GM21723 (cell line): ENCODE data around the gene CCDC102A.
"Not testable (repeated sequence)": the region's sequence is repeated elsewhere in the genome, so short reads cannot be mapped to it uniquely, and the experiment has no call there.

Experiments
- ATAC-seq: cut with Tn5 transposase; IDR thresholded peaks from one replicate; pipeline ENCODE4 v1.9.1; 2021; ENCODE audit warnings: mild to moderate bottlenecking, moderate library complexity; ENCODE audit not compliant: unreplicated experiment

CCDC102A gene

DNA sequence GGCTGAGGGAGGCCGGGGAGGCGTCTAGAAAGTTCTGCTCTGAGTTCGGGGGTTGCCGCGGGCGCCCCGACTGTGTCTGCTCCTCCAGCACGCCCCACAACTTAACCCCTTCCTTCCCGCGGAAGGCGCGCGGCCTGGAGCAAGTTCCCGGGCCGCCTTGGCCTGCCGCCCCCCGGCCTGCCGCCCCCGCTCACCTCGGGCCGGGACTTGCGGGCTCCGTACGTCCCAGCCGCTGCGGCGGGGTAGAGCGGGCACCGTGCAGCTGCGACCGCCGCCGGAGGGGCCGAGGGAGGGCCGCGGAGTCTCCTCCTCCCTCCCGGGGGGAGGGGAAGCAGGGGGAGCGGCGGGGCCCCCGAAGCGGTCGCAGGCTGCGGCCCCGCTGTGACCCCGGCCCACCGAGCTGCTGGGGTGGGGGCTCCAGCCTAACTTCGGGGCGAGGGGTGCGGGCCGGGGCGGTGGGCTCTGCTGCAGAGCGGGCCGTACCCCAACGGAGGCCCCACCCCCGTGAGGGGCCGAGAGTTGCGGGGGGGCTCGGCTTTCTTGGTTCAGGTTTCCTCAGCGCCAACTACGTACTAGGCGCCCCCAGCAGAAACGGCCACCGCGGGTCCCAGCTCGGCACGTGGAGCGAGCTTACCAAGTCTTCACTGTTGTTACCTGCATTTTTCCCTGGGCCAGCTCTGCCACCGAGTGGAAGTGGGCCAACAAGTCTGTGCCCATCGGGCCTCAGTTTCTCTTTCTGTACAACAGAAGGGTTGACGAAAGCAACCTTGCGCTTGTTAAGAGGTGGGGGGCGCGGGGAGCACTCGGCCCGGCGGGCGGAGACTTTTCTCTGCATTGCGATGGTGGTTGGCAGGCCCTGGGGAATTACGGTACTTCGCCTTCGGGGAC, at the start of gene CCDC102A:
TSS of gene CCDC102A (minus strand) at position 266 of the 888 bp plus-strand sequence. CDS start 7,394 bp downstream, outside the sequence.
- peak; percentile 28 for ATAC-seq

GRCh38 chr16:57585051-57585687, 48.8 kb upstream of the CCDC102A start:
- ATAC-seq, result no peak

DNA sequence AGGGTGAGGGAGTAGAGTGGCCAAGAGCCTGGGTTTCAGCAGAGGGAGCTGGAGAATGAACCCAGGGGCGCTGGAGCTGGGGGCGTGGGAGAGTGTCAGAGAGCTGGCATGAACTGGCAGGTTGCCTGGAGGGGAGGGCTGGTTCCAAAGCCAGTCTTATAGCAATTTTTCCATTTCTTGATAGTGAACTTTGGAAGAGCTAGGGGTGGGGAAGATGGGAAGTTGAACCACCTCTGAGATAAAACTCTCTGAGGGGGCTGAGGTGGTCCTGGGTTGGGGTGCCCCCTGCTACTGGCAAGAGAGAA, 42.9 kb upstream of the CCDC102A start:
- ATAC-seq, result no peak

DNA sequence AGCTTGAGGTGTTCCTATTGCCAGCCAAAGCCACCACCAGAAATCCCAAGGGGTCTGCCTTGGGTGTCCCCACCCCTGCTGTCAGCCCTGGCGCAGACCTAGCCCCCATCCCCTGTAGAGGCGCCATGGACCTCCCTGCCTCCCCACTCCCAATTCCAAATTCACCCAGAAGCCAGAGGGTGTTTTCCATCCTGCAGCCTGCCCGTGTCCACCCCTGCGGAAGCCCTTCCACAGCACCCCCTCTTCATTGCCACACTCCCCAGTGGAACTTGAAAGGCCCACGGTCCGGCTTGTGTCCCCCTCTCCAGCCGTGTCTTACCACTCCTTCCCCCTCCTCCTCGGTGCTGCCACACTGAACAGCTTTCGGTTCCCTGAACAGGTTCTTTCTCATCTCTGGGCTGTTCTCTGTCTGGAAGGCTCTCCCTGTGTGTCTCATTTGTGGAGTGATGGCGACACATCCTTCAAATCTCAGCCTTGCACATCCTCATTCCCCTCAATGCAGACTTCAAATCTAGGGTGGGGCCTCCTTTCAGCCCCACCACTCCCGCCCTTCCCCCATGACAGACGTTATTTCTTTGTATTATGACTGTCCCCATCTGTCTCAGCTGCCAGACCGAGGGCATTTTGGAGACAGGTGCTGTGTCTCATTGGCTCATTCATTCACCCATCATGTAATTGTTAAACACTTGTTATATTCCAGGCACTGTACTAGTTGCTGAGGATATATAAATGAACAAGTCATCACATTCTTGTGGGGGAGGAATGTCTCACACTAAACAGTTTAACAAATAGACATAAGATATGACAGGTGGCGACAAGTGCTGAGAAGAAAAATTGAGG, 42.4 kb upstream of the CCDC102A start:
- ATAC-seq, result no peak

- no peak for ATAC-seq
Observed at GRCh38 chr16:57577691-57578224, 41.4 kb upstream of the CCDC102A start.

DNA sequence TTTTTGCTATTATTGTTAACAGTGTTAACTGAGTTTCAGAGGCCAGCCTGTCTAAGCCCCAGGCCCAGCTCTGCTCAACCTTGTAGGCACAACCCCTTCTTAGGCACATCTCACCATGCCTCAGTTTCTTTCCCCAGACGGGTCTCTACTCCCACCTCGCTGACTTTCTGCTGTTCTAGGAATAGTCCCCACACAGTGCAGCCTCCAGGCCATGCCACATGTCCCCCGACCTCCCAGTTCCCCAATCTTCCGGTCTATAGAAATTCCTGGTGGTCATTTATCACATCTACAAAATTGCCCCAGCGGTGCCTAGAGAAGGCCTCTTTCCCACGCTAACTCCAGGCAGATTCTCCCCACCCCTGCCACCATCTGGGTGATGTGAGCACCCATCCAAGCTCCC, 40.8 kb upstream of the CCDC102A start:
- ATAC-seq, result no peak

DNA sequence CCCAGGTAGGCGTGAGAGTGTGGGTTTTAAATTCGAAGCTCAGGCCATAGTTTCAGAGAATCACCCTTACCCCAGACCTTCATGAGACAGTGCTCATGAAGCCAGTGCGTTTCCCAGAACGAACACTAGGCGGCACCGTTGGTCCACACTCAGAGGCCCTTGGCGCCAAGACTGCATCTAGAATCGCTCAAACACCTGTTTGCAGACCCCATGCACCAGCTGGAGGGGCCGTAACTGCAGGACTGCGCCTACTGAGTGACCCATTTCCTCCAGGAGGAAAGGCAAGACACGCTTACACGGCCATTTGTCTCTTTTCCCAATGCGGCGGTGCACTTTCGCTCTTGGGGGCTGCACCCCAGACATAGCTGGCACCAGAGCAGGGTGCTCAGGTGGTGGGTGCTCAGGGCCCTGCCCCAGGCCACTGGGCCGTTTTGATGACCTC, 40.1 kb upstream of the CCDC102A start:
- ATAC-seq, result peak; percentile 72

- no peak for ATAC-seq
Observed at GRCh38 chr16:57575468-57576277, 39.3 kb upstream of the CCDC102A start.

DNA sequence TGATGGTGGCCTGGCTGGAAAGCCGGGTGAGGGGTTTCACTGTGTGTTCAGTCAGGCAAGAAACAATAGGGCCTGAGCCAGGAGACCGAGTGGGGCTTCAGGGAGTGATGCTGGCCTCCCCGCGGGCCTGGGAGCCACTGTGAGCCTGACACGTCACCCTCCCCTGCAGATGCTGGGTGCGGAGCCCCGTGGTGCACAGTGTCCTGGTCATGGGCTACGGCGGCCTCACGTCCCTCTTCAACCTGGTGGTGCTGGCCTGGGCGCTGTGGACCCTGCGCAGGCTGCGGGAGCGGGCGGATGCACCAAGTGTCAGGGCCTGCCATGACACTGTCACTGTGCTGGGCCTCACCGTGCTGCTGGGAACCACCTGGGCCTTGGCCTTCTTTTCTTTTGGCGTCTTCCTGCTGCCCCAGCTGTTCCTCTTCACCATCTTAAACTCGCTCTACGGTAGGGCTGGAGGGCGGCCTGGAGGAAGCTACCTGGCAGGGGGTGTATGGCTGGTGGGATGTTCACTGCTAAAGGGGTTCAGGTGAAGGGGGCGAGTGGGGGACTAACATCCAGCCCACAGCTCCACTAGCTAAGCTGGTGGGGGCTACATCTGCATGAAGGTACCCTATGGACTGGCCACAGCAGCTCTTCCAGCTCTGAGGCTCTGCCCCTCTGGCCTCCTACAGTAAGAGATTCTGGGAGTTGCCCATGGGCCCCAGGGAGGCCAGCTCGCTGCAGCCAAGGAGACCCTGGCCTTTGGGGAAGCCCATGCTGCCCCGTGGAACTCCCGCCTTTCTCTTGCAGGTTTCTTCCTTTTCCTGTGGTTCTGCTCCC, 38.5 kb upstream of the CCDC102A start:
- no peak for ATAC-seq

- ATAC-seq, result no peak
Observed at GRCh38 chr16:57574086-57574485, 37.7 kb upstream of the CCDC102A start.

DNA sequence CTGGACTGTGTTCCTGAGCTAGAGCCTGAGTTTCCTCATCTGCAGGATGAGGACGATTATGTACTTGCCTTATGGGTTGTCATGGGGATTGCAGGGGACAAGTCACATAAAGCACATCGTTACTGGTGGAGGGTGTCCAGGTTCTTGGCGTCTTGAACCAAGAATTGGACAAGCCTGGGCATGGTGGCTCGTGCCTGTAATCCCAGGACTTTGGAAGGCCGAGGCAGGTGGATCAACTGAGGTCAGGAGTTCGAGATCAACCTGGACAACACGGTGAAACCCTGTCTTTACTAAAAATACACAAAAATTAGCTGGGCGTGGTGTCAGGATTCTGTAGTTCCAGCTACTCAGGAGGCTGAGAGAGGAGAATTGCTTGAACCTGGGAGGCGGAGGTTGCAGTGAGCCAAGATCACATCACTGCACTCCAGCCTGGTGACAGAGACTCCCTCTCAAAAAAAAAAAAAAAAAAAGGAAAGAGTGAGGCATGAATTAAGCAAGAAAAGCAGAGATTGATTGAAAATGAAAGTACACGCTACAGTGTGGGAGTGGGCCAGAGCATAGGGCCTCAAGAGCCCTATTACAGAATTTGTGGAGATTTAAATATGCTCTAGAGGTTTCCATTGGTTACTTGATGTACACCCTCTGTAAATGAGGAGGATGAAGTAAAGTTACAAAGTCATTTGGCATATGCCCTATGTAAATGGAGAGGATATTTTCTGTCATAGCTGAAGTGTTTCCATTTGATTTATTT, 36.8 kb upstream of the CCDC102A start:
- no peak for ATAC-seq

DNA sequence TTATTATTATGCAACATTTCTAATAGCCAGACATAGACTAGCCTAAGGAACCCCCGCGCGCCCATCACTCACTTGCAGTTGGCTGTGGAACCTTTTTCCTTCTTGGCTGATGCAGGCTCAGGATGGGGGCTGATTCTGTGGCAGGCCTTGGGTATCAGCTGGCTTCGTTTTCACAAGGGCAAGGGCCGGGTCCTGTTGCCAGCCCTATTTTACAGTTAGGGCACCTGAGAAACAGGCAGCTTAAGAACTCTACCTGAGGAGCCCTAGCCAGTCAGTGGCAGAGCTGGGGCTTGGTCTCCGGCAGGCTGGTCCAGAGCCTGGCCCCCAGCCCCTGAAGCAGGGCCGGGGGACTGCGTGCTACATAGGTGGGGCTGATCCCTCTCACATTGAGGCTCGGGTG, 34.7 kb upstream of the CCDC102A start:
- no peak for ATAC-seq

- ATAC-seq, result no peak
Observed at GRCh38 chr16:57570301-57571070, 34.1 kb upstream of the CCDC102A start.

GRCh38 chr16:57569306-57569946, 33.1 kb upstream of the CCDC102A start:
- ATAC-seq, result no peak

DNA sequence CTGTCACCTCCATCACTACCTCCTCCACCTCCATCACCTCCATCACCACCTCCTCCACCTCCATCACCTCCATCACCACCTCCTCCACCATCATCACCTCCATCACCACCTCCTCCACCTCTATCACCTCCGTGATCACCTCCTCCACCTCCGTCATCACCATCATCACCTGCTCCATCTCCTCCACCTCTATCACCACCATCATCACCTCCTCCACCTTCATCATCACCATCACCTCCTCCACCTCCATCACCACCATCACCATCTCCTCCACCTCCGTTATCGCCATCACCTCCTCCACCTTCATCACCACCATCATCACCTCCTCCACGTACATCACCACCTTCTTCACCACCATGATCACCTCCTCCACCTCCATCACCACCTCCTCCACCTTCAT, 32.4 kb upstream of the CCDC102A start:
- not testable (repeated sequence) for ATAC-seq

DNA sequence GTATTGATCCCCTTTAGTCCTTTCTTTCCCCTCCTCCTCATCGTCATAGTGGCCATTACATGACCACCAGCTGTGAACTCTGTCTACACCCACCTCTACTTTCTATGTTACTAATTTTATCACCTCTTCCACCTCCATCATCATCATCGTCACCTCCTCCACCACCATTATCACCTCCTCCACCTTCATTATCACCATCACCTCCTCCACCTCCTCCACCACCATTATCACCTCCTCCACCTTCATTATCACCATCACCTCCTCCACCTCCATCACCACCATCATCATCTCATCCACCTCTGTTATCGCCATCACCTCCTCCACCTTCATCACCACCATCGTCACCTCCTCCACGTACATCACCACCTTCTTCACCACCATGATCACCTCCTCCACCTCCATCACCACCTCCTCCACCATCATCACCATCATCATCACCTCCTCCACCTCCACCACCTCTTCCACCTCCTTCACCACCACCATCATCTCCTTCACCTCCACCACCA, 31.9 kb upstream of the CCDC102A start:
- no peak for ATAC-seq

GRCh38 chr16:57567691-57568090, 31.3 kb upstream of the CCDC102A start:
- ATAC-seq, result no peak
